H1 (cell line): ENCODE data around the gene FMO5. TPM values are rescaled to one million over a fixed set of nuclear protein-coding genes. Genes with fewer than 3 reads are reported as not detected.

Experiments
- CTCF ChIA-PET: fragments of 300-600 bp; sonication (Branson Sonifier 250); formaldehyde crosslinking; loops from one replicate; lab custom pipeline; 2021; ENCODE audit not compliant: partially characterized antibody; lab: Charles Lee
- POLR2A ChIA-PET: fragments of 300-600 bp; sonication (Branson Sonifier 250); formaldehyde crosslinking; loops from one replicate; lab custom pipeline; 2021; ENCODE audit warnings: inconsistent platforms; ENCODE audit not compliant: partially characterized antibody; lab: Charles Lee
- DNase-seq, 2 experiments: peaks; one replicate each; pipeline versions ENCODE4 v3.0.0 to v3.0.0-alpha.2; 2010 to 2022; ENCODE audit warnings: low spot score in 2 of 2, low read depth in 1 of 2, mixed read lengths in 1 of 2
- FAIRE-seq: peaks from 2 replicates; lab custom pipeline; 2011; peaks lifted over from hg19 to GRCh38; lab: Jason Lieb, UNC
- H2AFZ ChIP-seq: 2 replicates; pipeline ENCODE4 v1.8.1; 2012; ENCODE audit warnings: low read length, inconsistent platforms
- H2AK5ac ChIP-seq: 2 replicates; pipeline ENCODE4 v1.6.1; 2013; ENCODE audit warnings: low read depth, low read length
- H2BK120ac ChIP-seq: replicated peaks from 2 replicates; pipeline ENCODE3; 2013; ENCODE audit warnings: low read depth, low read length, inconsistent platforms
- H2BK12ac ChIP-seq: 2 replicates; pipeline ENCODE4 v1.6.1; 2013; ENCODE audit warnings: low read depth, low read length
- H2BK15ac ChIP-seq: 2 replicates; pipeline ENCODE4 v1.6.1; 2013; ENCODE audit warnings: low read length
- H2BK20ac ChIP-seq: 2 replicates; pipeline ENCODE4 v1.6.1; 2013; ENCODE audit warnings: low read length
- H2BK5ac ChIP-seq: 2 replicates; pipeline ENCODE4 v1.6.1; 2013; ENCODE audit warnings: low read depth, low read length
- H3K14ac ChIP-seq: 2 replicates; pipeline ENCODE4 v1.6.1; 2013; ENCODE audit warnings: inconsistent platforms; ENCODE audit not compliant: insufficient read length
- H3K18ac ChIP-seq: 2 replicates; pipeline ENCODE4 v1.6.1; 2013; ENCODE audit warnings: low read length; ENCODE audit errors: extremely low read depth
- H3K23ac ChIP-seq: 2 replicates; pipeline ENCODE4 v1.6.1; 2013; ENCODE audit warnings: inconsistent platforms; ENCODE audit not compliant: insufficient read length
- H3K23me2 ChIP-seq: 2 replicates; pipeline ENCODE4 v1.6.1; 2013; ENCODE audit warnings: low read depth, low read length
- H3K27ac ChIP-seq: 2 replicates; pipeline ENCODE4 v1.6.1; 2011; ENCODE audit warnings: low read depth, low read length, inconsistent platforms
- H3K27me3 ChIP-seq, 4 experiments: replicated peaks in 1 of 4; 1 replicate in 1 of 4; 2 replicates in 3 of 4; pipeline versions ENCODE4 v1.6.1 to v1.8.1; 2011 to 2013; ENCODE audit warnings: low read length in 3 of 4, mild to moderate bottlenecking in 3 of 4, inconsistent platforms in 2 of 4, mixed read lengths in 2 of 4, moderate library complexity in 1 of 4; ENCODE audit not compliant: control insufficient read depth in 3 of 4, insufficient read depth in 3 of 4; ENCODE audit errors: extremely low read depth in 1 of 4
- H3K36me3 ChIP-seq, 4 experiments: 2 replicates each; pipeline versions ENCODE4 v1.6.1 to v1.8.1; 2011 to 2013; ENCODE audit warnings: mild to moderate bottlenecking in 4 of 4, low read length in 3 of 4, moderate library complexity in 2 of 4, control low read depth in 1 of 4, inconsistent platforms in 1 of 4; ENCODE audit not compliant: insufficient read depth in 4 of 4, control insufficient read depth in 2 of 4
- H3K4ac ChIP-seq: replicated peaks from 2 replicates; pipeline ENCODE3; 2013; ENCODE audit warnings: low read length, low read depth, mixed read lengths, inconsistent platforms; ENCODE audit not compliant: insufficient read length
- H3K4me1 ChIP-seq, 4 experiments: replicated peaks in 1 of 4; 1 replicate in 1 of 4; 2 replicates in 3 of 4; pipeline versions ENCODE4 v1.6.1 to v1.8.1; 2011 to 2013; ENCODE audit warnings: low read length in 3 of 4, inconsistent platforms in 2 of 4, mixed read lengths in 1 of 4; ENCODE audit not compliant: insufficient read depth in 4 of 4, control insufficient read depth in 3 of 4
- H3K4me2 ChIP-seq, 2 experiments: 2 replicates each; pipeline versions ENCODE4 v1.6.1 to v1.8.1; 2011 to 2013; ENCODE audit warnings: low read depth in 2 of 2, low read length in 2 of 2, control low read depth in 1 of 2, inconsistent platforms in 1 of 2, mild to moderate bottlenecking in 1 of 2; ENCODE audit not compliant: insufficient read depth in 1 of 2
- H3K4me3 ChIP-seq, 4 experiments: fragments of 200-600, 300-600 bp in 1 of 4; sonication (generic), shearing (Covaris generic), sonication (Bioruptor Twin) in 1 of 4; 2 replicates each; pipeline versions ENCODE4 v1.5.1 to v1.8.1; 2011 to 2016; ENCODE audit warnings: low read length in 4 of 4, low read depth in 3 of 4, control low read depth in 2 of 4, inconsistent platforms in 2 of 4, mild to moderate bottlenecking in 2 of 4, mixed read lengths in 1 of 4, moderate library complexity in 1 of 4; ENCODE audit not compliant: insufficient read depth in 2 of 4; ENCODE audit errors: extremely low read depth in 1 of 4
- H3K56ac ChIP-seq: replicated peaks from 2 replicates; pipeline ENCODE3; 2013; ENCODE audit warnings: low read depth, mild to moderate bottlenecking, mixed read lengths, low read length, inconsistent platforms; ENCODE audit not compliant: insufficient read length
- H3K79me1 ChIP-seq: 2 replicates; pipeline ENCODE4 v1.6.1; 2013; ENCODE audit warnings: low read depth, low read length, control low read depth
- H3K79me2 ChIP-seq, 2 experiments: 2 replicates each; pipeline versions ENCODE4 v1.6.1 to v1.8.1; 2012 to 2013; ENCODE audit warnings: low read length in 2 of 2, mild to moderate bottlenecking in 2 of 2, inconsistent platforms in 1 of 2; ENCODE audit not compliant: insufficient read depth in 2 of 2, control insufficient read depth in 1 of 2
- H3K9ac ChIP-seq, 4 experiments: replicated peaks in 1 of 4; 1 replicate in 1 of 4; 2 replicates in 3 of 4; pipeline versions ENCODE4 v1.6.1 to v1.8.1; 2011 to 2013; ENCODE audit warnings: low read depth in 3 of 4, low read length in 3 of 4, control low read depth in 2 of 4, mild to moderate bottlenecking in 2 of 4, moderate library complexity in 2 of 4, inconsistent platforms in 1 of 4; ENCODE audit errors: extremely low read depth in 1 of 4
- H3K9me3 ChIP-seq, 2 experiments: 2 replicates each; pipeline versions ENCODE4 v1.6.1 to v1.8.1; 2012 to 2013; ENCODE audit warnings: mild to moderate bottlenecking in 2 of 2, moderate library complexity in 2 of 2, control low read depth in 1 of 2, inconsistent platforms in 1 of 2, low read depth in 1 of 2, low read length in 1 of 2, mixed read lengths in 1 of 2; ENCODE audit not compliant: insufficient read depth in 2 of 2
- H4K20me1 ChIP-seq, 2 experiments: replicated peaks in 1 of 2; 2 replicates each; pipeline versions ENCODE3 to v1.8.1; 2011 to 2013; ENCODE audit warnings: inconsistent platforms in 2 of 2, low read length in 2 of 2, mild to moderate bottlenecking in 1 of 2; ENCODE audit not compliant: insufficient read depth in 2 of 2, control insufficient read depth in 1 of 2
- H4K5ac ChIP-seq: 2 replicates; pipeline ENCODE4 v1.6.1; 2013; ENCODE audit warnings: low read length, low read depth, mixed read lengths, inconsistent platforms; ENCODE audit not compliant: insufficient read length
- H4K8ac ChIP-seq: 2 replicates; pipeline ENCODE4 v1.8.0; 2013; ENCODE audit warnings: mild to moderate bottlenecking, moderate library complexity, low read length, inconsistent platforms; ENCODE audit not compliant: insufficient read depth; ENCODE audit errors: extremely low read depth
- H4K91ac ChIP-seq: replicated peaks from 2 replicates; pipeline ENCODE3; 2013; ENCODE audit warnings: low read length, mixed read lengths, inconsistent platforms; ENCODE audit not compliant: insufficient read length
- CEBPB ChIP-seq: IDR thresholded peaks from 2 replicates; pipeline ENCODE4 v1.6.1; 2012; ENCODE audit warnings: low read depth, low read length
- CREB1 ChIP-seq: IDR thresholded peaks from 2 replicates; pipeline ENCODE4 v1.6.1; 2012; ENCODE audit warnings: inconsistent platforms
- GABPA ChIP-seq: IDR thresholded peaks from 2 replicates; pipeline ENCODE4 v1.6.1; 2011; ENCODE audit warnings: mild to moderate bottlenecking, low read length, moderate library complexity, borderline replicate concordance; ENCODE audit not compliant: insufficient read depth
- PHF8 ChIP-seq: fragments of 200-600 bp; sonication (generic); conservative IDR thresholded peaks from 2 replicates; pipeline ENCODE4 v1.7.1; 2012; ENCODE audit warnings: low read depth, mild to moderate bottlenecking, inconsistent platforms, low read length, moderate library complexity
- TBP ChIP-seq: IDR thresholded peaks from 2 replicates; pipeline ENCODE4 v1.6.1; 2011; ENCODE audit warnings: low read depth, low read length, improper control_type of control experiment
- whole genome bisulfite sequencing, 2 experiments: shearing (Covaris generic) in 1 of 2; methylation state at CpG; one replicate each; pipeline versions ENCODE4 v1.1.6 to v1.1.7; 2013 to 2015; ENCODE audit warnings: low lambda C conversion rate in 2 of 2, mixed read lengths in 2 of 2, inconsistent platforms in 1 of 2, low coverage in 1 of 2, missing lambda C conversion rate in 1 of 2; ENCODE audit not compliant: insufficient replicate concordance in 2 of 2, insufficient coverage in 1 of 2, insufficient read length in 1 of 2; ENCODE audit errors: extremely low coverage in 1 of 2, missing lambda C conversion rate in 1 of 2; 5-methylcytosine and 5-hydroxymethylcytosine counted together
- polyA plus RNA-seq, 7 experiments: library from polyadenylated mRNA; depleted of rRNA in 3 of 7; stranded (reverse) in 5 of 7; unstranded in 2 of 7; fragments of >200 nt in 5 of 7; fragments of 200-250 nt in 2 of 7; gene quantifications; 1 replicate in 5 of 7; 2 replicates in 1 of 7; 4 replicates in 1 of 7; pipeline versions ENCODE4 v1.2.1 to v1.2.3, GENCODE V29; 2011 to 2013; ENCODE audit warnings: missing spikeins in 2 of 7, mixed read lengths in 2 of 7
- total RNA-seq: library from RNA; stranded (reverse); fragmentation: NEBNext Ultra II Directional; extraction: Animal tissue kit (Norgen Biotek cat#: 25700); gene quantifications from 2 replicates; pipeline ENCODE4 v1.2.1, GENCODE V29; 2021

FMO5 gene
- total and polyA plus RNA-seq, 2 of the 8 experiments (the other 6 are each of a cell fraction or from before 2014, with no cell fraction given) = 0.27 to 0.34 TPM

DNA sequence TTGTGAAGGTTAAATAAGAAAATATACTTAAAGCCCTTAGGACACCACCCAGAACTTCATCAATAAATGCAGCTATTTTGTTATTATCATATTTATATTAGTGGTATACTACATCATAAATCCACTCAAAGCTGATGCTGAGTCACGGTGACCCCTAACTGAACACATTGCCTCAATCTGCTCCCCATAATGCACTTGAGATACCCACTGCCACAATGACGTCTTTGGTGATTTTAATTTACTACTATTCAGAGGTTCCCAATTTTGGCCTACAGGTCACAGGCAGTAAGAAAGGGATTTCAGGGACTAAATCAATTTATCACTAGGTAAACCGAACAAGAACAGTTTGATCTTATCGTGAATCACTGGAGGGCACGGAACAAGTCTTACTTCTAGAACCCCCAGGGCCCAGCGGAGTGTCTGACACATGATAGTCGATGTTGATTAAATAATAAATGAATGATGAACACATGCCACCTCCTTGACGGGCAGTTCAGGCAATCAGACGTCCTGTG lies 16.9 kb upstream of the FMO5 start:
- H3K18ac ChIP-seq = 0 out of 2 replicates have a peak overlapping the region, but pooled peaks have one; percentile 24
- H3K36me3 ChIP-seq = no peaks in the 10 kb centered on the region
- H3K4ac ChIP-seq = no peak overlapping the region
- no peak overlapping the region; the same call in 1 of the 2 replicates for H4K8ac ChIP-seq
- no peak overlapping the region for H2BK12ac ChIP-seq
- H3K4me3 ChIP-seq = peak overlapping the region in 3 of 4 experiments; percentile 14 to 98 (median 83); a peak in 4 of 8 replicates
- peak overlapping the region; percentile 54; the same call in 1 of the 2 replicates for H2AFZ ChIP-seq
- DNase-seq (no peak), FAIRE-seq (no peak)
- peak overlapping the region; percentile 79 for H4K91ac ChIP-seq
- no peak overlapping the region for H2BK20ac ChIP-seq
- H4K20me1 ChIP-seq = peaks cover 0 to 1% of the 10 kb centered on the region in 2 experiments
- peak overlapping the region; percentile 4 to 64 for H3K4me2 ChIP-seq
- ChIA-PET CTCF (interaction anchor here (0.7 to 2.2 kb wide), 7 partner anchors 15 to 160 kb away, joined by 3 to 22 read pairs (median 5); partner anchors contain the start of genes FMO5 and PRKAB2), POLR2A (interaction anchor here (0.6 to 3.9 kb wide), 6 partner anchors 17 to 196 kb away, joined by 3 to 48 read pairs (median 4); partner anchors contain the start of gene FMO5)
- peaks cover 9 to 39% of the 10 kb centered on the region in 2 experiments for H3K79me2 ChIP-seq
- no peak overlapping the region for H2BK120ac ChIP-seq
- WGBS, 2 experiments = 67% methylated on average over 9 of the region's 9 CpGs; no CpG with 5 or more reads in 1 of the 2 experiments
- no peak overlapping the region for H3K14ac ChIP-seq
- H3K9ac ChIP-seq = no peak overlapping the region
- H3K27me3 ChIP-seq = no peaks in the 10 kb centered on the region
- H3K23ac ChIP-seq = no peak overlapping the region
- H3K27ac ChIP-seq = no peak overlapping the region; the same call in 1 of the 2 replicates
- no peak overlapping the region for H2BK15ac ChIP-seq
- peaks cover 4% of the 10 kb centered on the region; the same call in 1 of the 2 replicates for H3K23me2 ChIP-seq
- peaks cover 4% of the 10 kb centered on the region; the same call in 1 of the 2 replicates for H3K79me1 ChIP-seq
- H3K9me3 ChIP-seq = peaks cover 0 to 5% of the 10 kb centered on the region in 2 experiments; a peak in 1 of 4 replicates
- no peak overlapping the region for H3K56ac ChIP-seq
- no peak overlapping the region for H4K5ac ChIP-seq
- H2BK5ac ChIP-seq = no peak overlapping the region
- H3K4me1 ChIP-seq = peaks cover 0 to 10% (median 2%) of the 10 kb centered on the region in 4 experiments; a peak in 4 of 7 replicates
- no peak overlapping the region for H2AK5ac ChIP-seq
- no peak for TF ChIP-seq CEBPB
- TF ChIP-seq PHF8 = no peak
- no peak for TF ChIP-seq GABPA
- no peak for TF ChIP-seq TBP
- TF ChIP-seq CREB1 = no peak
